ENCODE data around the gene PODXL2. TPM values are rescaled to one million over a fixed set of nuclear protein-coding genes. Genes with fewer than 3 reads are reported as not detected.

Gene PODXL2
- total RNA-seq, 1 experiment from 2014 or later = 5.7 TPM

GRCh38 chr3:127667119-127667681, 38.2 kb downstream of the PODXL2 start (continued):
- no peak for TF ChIP-seq CBX3 (IDR thresholded peaks at IDR 0.05; ENCODE audit: low read depth)
- no peak for TF ChIP-seq JUND (IDR thresholded peaks at IDR 0.05)
- no peak for TF ChIP-seq EZH2phosphoT487 (IDR thresholded peaks at IDR 0.05; ENCODE audit: borderline replicate concordance)
- TF ChIP-seq FOSL1 (IDR thresholded peaks at IDR 0.05; ENCODE audit: low read depth) = no peak
- no peak for TF ChIP-seq POLR2AphosphoS5 (IDR thresholded peaks at IDR 0.05; ENCODE audit: low read depth, low read length)
- no peak for TF ChIP-seq ATF3 (IDR thresholded peaks at IDR 0.05)
- no peak for TF ChIP-seq YY1 (IDR thresholded peaks at IDR 0.05; ENCODE audit: extremely low read depth, insufficient replicate concordance, low read depth, low read length)

DNA sequence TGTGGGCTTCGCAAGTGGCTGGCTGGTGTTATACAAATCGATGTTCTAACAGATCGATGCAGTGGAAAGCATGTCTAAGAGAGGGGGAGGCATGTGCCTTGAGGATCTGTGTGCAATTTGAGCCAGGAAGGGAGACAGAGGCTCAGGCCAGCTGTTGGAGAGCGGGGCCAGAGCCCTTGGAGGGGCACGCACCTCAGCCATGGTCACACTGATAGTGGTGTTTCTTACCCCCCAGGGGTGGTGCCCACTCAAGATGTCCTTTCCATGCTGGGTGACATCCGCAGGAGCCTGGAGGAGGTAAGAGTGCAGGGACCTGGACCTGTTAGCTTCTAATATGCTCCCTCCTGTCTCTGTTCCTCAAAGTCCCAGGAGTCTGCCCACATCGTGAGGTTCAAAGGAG, 39.9 kb downstream of the PODXL2 start:
- H3K9ac ChIP-seq (ENCODE audit: low read length) = no peak overlapping the region
- no peaks in the 10 kb centered on the region for H3K9me3 ChIP-seq (ENCODE audit: control insufficient read depth in 1 of 2, insufficient read depth in 1 of 2, low read depth in 1 of 2, low read length in 2 of 2)
- POLR2A ChIA-PET = interaction anchor here (0.6 kb wide), 1 partner anchor 139 kb away, joined by 5 read pairs; no protein-coding TSS in a partner anchor
- BruUV-seq (replicated peaks) = no TSS peak
- ATAC-seq (no peak), DNase-seq (ENCODE audit: low read depth, low spot score) (no peak)
- no peak overlapping the region for H3K4me3 ChIP-seq (replicated peaks in 1 of 2; ENCODE audit: low read depth in 1 of 2, low read length in 2 of 2)
- H3K4me2 ChIP-seq (ENCODE audit: low read length) = no peak overlapping the region
- intact Hi-C loops (cut with micrococcal nuclease) = no loop called here
- no peak overlapping the region for H2AFZ ChIP-seq (ENCODE audit: low read depth, low read length, poor library complexity, severe bottlenecking)
- CTCF ChIA-PET = no interaction called here
- no peak overlapping the region for H3K27ac ChIP-seq (ENCODE audit: low read depth, low read length)
- no peaks in the 10 kb centered on the region for H3K27me3 ChIP-seq (ENCODE audit: insufficient read depth, low read length)
- H4K20me1 ChIP-seq (ENCODE audit: insufficient read depth) = no peaks in the 10 kb centered on the region
- no peaks in the 10 kb centered on the region for H3K79me2 ChIP-seq (ENCODE audit: insufficient read depth, low read length)
- peaks cover 0 to 18% of the 10 kb centered on the region in 2 experiments; a peak in 2 of 4 replicates for H3K4me1 ChIP-seq (ENCODE audit: control insufficient read depth in 1 of 2, insufficient read depth in 2 of 2, low read length in 2 of 2)
- RAD21 ChIA-PET (ENCODE audit: low non-redundant PET in 1 of 2, low total read pairs in 2 of 2, uncharacterized antibody in 2 of 2, unreplicated experiment in 2 of 2) = no interaction called here
- H3K9me2 ChIP-seq (ENCODE audit: insufficient read depth) = no peaks in the 10 kb centered on the region
- no peaks in the 10 kb centered on the region for H3K36me3 ChIP-seq (ENCODE audit: control insufficient read depth in 1 of 2, insufficient read depth in 2 of 2, low read length in 2 of 2)
- TF ChIP-seq SRF (IDR thresholded peaks at IDR 0.05; ENCODE audit: low read depth) (no peak), EZH2phosphoT487 (IDR thresholded peaks at IDR 0.05; ENCODE audit: borderline replicate concordance) (no peak), ZNF274 (IDR thresholded peaks at IDR 0.05; ENCODE audit: low read depth, low read length) (no peak), JUND (IDR thresholded peaks at IDR 0.05) (no peak), ATF3 (IDR thresholded peaks at IDR 0.05) (no peak), TCF7L2 (IDR thresholded peaks at IDR 0.05; ENCODE audit: borderline replicate concordance, extremely low read depth, insufficient read depth, insufficient read length) (no peak), REST (IDR thresholded peaks at IDR 0.05; ENCODE audit: low read depth) (no peak), ELF1 (IDR thresholded peaks at IDR 0.05; ENCODE audit: borderline replicate concordance, low read depth) (no peak), SIN3A (IDR thresholded peaks at IDR 0.05; ENCODE audit: low read depth) (no peak)
- TF ChIP-seq, protein P1, sequence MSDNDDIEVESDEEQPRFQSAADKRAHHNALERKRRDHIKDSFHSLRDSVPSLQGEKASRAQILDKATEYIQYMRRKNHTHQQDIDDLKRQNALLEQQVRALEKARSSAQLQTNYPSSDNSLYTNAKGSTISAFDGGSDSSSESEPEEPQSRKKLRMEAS (IDR thresholded peaks at IDR 0.05) = no peak
- TF ChIP-seq, protein P2, sequence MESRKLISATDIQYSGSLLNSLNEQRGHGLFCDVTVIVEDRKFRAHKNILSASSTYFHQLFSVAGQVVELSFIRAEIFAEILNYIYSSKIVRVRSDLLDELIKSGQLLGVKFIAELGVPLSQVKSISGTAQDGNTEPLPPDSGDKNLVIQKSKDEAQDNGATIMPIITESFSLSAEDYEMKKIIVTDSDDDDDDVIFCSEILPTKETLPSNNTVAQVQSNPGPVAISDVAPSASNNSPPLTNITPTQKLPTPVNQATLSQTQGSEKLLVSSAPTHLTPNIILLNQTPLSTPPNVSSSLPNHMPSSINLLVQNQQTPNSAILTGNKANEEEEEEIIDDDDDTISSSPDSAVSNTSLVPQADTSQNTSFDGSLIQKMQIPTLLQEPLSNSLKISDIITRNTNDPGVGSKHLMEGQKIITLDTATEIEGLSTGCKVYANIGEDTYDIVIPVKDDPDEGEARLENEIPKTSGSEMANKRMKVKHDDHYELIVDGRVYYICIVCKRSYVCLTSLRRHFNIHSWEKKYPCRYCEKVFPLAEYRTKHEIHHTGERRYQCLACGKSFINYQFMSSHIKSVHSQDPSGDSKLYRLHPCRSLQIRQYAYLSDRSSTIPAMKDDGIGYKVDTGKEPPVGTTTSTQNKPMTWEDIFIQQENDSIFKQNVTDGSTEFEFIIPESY (IDR thresholded peaks at IDR 0.05; ENCODE audit: extremely low read depth, insufficient replicate concordance, low read length) = no peak
- TF ChIP-seq, protein P3, sequence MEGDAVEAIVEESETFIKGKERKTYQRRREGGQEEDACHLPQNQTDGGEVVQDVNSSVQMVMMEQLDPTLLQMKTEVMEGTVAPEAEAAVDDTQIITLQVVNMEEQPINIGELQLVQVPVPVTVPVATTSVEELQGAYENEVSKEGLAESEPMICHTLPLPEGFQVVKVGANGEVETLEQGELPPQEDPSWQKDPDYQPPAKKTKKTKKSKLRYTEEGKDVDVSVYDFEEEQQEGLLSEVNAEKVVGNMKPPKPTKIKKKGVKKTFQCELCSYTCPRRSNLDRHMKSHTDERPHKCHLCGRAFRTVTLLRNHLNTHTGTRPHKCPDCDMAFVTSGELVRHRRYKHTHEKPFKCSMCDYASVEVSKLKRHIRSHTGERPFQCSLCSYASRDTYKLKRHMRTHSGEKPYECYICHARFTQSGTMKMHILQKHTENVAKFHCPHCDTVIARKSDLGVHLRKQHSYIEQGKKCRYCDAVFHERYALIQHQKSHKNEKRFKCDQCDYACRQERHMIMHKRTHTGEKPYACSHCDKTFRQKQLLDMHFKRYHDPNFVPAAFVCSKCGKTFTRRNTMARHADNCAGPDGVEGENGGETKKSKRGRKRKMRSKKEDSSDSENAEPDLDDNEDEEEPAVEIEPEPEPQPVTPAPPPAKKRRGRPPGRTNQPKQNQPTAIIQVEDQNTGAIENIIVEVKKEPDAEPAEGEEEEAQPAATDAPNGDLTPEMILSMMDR (IDR thresholded peaks at IDR 0.05 in 2 of 3, conservative IDR thresholded peaks at IDR 0.05 in 1 of 3; ENCODE audit: borderline replicate concordance in 1 of 3, insufficient read depth in 1 of 3, low read depth in 2 of 3, low read length in 2 of 3) = no peak
